Measurements from ENCODE around the gene CAPN10.

GRCh38 chr2:240628507-240628807 is 41.9 kb downstream of the CAPN10 start:
- TF ChIP-seq CTCF (IDR thresholded peaks at IDR 0.05; ENCODE audit: borderline replicate concordance, extremely low read depth, low read length, poor library complexity, severe bottlenecking) (no peak), EZH2 (IDR thresholded peaks at IDR 0.05; ENCODE audit: borderline replicate concordance, low read depth, low read length, severe bottlenecking) (no peak)
